ENCODE data around the gene SLC25A40. TPM values are rescaled to one million over a fixed set of nuclear protein-coding genes. Genes with fewer than 3 reads are reported as not detected.
A peak's percentile ranks its signal among the peaks of the same experiment; 100 is the strongest.
"Not testable (repeated sequence)": the region's sequence is repeated elsewhere in the genome, so short reads cannot be mapped to it uniquely, and the experiment has no call there.

Gene SLC25A40
- total RNA-seq (ENCODE audit: unreplicated experiment) = 13.5 TPM
- long read RNA-seq, full-length matches to known transcripts = 1 of 3 reads
- long read RNA-seq, partial matches to known transcripts = 1 of 3 reads
- long read RNA-seq, other reads (novel, unspliced or antisense) = 1 of 3 reads

GRCh38 chr7:87876040-87876868, at the start of gene SLC25A40, which contains the start of gene DBF4:
Gene SLC25A40 (minus strand): TSS chr7:87876360. CDS start chr7:87858727, 17,633 bp downstream.
Gene DBF4 (plus strand): TSS chr7:87876493. CDS start chr7:87876733, 240 bp downstream.
- H3K9me3 Mint-ChIP-seq (ENCODE audit: unreplicated experiment) = peaks cover 5% of the 10 kb centered on the region
- peaks cover 6% of the 10 kb centered on the region for H3K36me3 Mint-ChIP-seq (ENCODE audit: unreplicated experiment)
- DNase-seq = peak; percentile 94
- peak within 1 kb of the TSS; percentile 96 for H3K4me3 Mint-ChIP-seq (ENCODE audit: unreplicated experiment)
- H3K4me1 Mint-ChIP-seq (ENCODE audit: low read depth, unreplicated experiment) = peaks cover 4% of the 10 kb centered on the region
- H3K27ac Mint-ChIP-seq (ENCODE audit: unreplicated experiment) = peak within 1 kb of the TSS; percentile 93
- peaks cover 2% of the 10 kb centered on the region for H3K27me3 Mint-ChIP-seq (ENCODE audit: unreplicated experiment)
- TF ChIP-seq, protein P1, sequence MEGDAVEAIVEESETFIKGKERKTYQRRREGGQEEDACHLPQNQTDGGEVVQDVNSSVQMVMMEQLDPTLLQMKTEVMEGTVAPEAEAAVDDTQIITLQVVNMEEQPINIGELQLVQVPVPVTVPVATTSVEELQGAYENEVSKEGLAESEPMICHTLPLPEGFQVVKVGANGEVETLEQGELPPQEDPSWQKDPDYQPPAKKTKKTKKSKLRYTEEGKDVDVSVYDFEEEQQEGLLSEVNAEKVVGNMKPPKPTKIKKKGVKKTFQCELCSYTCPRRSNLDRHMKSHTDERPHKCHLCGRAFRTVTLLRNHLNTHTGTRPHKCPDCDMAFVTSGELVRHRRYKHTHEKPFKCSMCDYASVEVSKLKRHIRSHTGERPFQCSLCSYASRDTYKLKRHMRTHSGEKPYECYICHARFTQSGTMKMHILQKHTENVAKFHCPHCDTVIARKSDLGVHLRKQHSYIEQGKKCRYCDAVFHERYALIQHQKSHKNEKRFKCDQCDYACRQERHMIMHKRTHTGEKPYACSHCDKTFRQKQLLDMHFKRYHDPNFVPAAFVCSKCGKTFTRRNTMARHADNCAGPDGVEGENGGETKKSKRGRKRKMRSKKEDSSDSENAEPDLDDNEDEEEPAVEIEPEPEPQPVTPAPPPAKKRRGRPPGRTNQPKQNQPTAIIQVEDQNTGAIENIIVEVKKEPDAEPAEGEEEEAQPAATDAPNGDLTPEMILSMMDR (IDR thresholded peaks at IDR 0.05; ENCODE audit: partially characterized antibody, unreplicated experiment) = no peak

DNA sequence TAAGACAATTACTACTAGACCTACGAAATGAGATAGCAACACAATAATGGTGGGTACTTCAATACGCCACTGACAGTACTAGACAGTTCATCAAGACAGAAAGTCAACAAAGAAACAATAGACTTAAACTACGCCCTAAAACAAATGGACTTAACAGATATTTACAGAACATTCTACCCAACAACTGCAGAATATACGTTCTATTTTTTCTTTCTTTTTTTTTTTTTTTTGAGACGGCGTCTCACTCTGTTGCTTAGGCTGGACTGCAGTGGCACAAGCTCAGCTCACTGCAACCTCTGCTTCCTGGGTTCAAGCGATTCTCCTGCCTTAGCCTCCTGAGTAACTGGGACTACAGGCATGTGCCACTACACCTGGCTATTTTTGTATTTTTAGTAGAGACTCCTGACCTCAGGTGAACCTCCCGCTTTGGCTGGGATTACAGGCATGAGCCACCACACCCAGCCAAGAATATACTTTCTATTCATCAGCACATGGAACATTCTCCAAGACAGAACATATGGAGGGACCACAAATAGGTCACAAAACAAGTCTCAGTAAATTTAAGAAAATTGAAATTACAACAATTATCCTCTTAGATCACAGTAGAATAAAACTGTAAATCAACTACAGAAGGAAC, 46.7 kb upstream of the SLC25A40 start:
- not testable (repeated sequence) for H3K27me3 Mint-ChIP-seq (ENCODE audit: unreplicated experiment); H3K4me1 Mint-ChIP-seq (ENCODE audit: low read depth, unreplicated experiment); DNase-seq; H3K4me3 Mint-ChIP-seq (ENCODE audit: unreplicated experiment); H3K36me3 Mint-ChIP-seq (ENCODE audit: unreplicated experiment); H3K27ac Mint-ChIP-seq (ENCODE audit: unreplicated experiment); H3K9me3 Mint-ChIP-seq (ENCODE audit: unreplicated experiment)

DNA sequence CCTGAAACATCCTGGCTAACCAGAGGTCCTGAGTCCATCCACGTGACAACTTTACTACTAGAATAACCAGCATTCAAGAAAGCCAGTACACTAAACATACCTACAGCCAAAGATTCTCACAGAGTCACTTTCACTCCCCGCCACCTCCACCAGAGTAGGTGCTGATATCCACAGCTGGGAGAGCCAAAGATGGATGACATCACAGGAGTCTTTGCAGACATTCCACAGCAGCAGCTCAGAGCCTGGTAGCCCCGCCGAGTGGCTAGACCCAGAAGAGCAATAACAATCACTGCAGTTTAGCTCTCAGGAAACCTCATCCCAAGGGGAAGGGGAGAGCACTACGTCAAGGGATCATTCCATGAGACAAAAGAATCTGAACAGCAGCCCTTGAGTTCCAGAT, 44.4 kb upstream of the SLC25A40 start:
- no peaks in the 10 kb centered on the region for H3K36me3 Mint-ChIP-seq (ENCODE audit: unreplicated experiment)
- no peak overlapping the region for H3K27ac Mint-ChIP-seq (ENCODE audit: unreplicated experiment)
- TF ChIP-seq, protein P1 (IDR thresholded peaks at IDR 0.05; ENCODE audit: partially characterized antibody, unreplicated experiment) = no peak
- no peaks in the 10 kb centered on the region for H3K9me3 Mint-ChIP-seq (ENCODE audit: unreplicated experiment)
- H3K4me1 Mint-ChIP-seq (ENCODE audit: low read depth, unreplicated experiment) = no peaks in the 10 kb centered on the region
- no peaks in the 10 kb centered on the region for H3K27me3 Mint-ChIP-seq (ENCODE audit: unreplicated experiment)
- no peak overlapping the region for H3K4me3 Mint-ChIP-seq (ENCODE audit: unreplicated experiment)
- DNase-seq = no peak

DNA sequence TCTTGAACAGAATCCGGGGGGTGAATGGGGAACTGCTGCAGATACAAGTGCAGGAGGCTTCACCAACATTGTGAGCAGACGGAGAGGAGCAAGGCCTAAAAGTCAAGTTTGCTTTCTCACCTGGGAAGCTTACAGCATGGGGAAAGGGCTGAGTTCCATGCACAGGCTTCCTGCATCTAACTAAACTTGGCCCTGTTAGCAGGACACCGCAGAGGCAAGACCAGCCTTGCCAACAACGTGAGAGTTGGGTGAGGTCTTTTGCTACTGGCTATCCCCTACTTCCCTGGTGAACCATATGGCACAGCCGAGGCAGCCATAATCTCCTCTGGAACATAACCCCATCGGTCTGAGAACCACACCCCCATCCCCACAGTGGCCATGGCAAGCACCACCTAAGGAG, 43.7 kb upstream of the SLC25A40 start:
- Mint-ChIP-seq H3K27ac (ENCODE audit: unreplicated experiment) (no peak overlapping the region), H3K4me1 (ENCODE audit: low read depth, unreplicated experiment) (no peaks in the 10 kb centered on the region), H3K4me3 (ENCODE audit: unreplicated experiment) (no peak overlapping the region), H3K36me3 (ENCODE audit: unreplicated experiment) (no peaks in the 10 kb centered on the region), H3K27me3 (ENCODE audit: unreplicated experiment) (no peaks in the 10 kb centered on the region), H3K9me3 (ENCODE audit: unreplicated experiment) (no peaks in the 10 kb centered on the region)
- TF ChIP-seq, protein P1 (IDR thresholded peaks at IDR 0.05; ENCODE audit: partially characterized antibody, unreplicated experiment) = no peak
- DNase-seq = no peak

DNA sequence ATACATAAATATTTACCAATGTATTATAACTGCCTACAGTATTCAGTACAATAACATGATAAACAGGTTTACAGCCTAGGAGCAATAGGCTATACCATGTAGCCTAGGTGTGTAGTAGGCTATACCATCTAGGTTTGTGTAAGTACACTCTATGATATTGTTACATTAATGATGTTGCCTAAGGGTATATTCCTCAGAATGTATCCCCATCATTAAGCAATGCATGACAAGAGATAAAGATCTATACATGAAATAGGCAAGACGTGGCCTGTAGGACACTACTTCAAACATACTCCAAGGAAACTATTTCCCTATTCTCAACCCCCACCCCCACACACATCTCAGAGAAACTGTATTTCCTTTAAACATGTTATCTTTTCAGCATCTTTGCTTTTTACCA, 42.6 kb upstream of the SLC25A40 start:
- H3K27ac Mint-ChIP-seq (ENCODE audit: unreplicated experiment) = no peak overlapping the region
- H3K4me1 Mint-ChIP-seq (ENCODE audit: low read depth, unreplicated experiment) = no peaks in the 10 kb centered on the region
- TF ChIP-seq, protein P1 (IDR thresholded peaks at IDR 0.05; ENCODE audit: partially characterized antibody, unreplicated experiment) = no peak
- no peaks in the 10 kb centered on the region for H3K27me3 Mint-ChIP-seq (ENCODE audit: unreplicated experiment)
- no peak for DNase-seq
- no peaks in the 10 kb centered on the region for H3K9me3 Mint-ChIP-seq (ENCODE audit: unreplicated experiment)
- no peaks in the 10 kb centered on the region for H3K36me3 Mint-ChIP-seq (ENCODE audit: unreplicated experiment)
- H3K4me3 Mint-ChIP-seq (ENCODE audit: unreplicated experiment) = no peak overlapping the region

Measured in glutamatergic neuron (in vitro differentiated cells).